Endodermal cell (in vitro differentiated cells): ENCODE data around the gene PPP1R37. TPM values are rescaled to one million over a fixed set of nuclear protein-coding genes. Genes with fewer than 3 reads are reported as not detected.

Experiments
- DNase-seq: peaks from one replicate; pipeline ENCODE4 v3.0.0-alpha.2; 2017
- H3K27ac ChIP-seq: 2 replicates; pipeline ENCODE4 v1.5.1; 2013; ENCODE audit warnings: mild to moderate bottlenecking, low read depth, low read length, moderate library complexity
- H3K27me3 ChIP-seq: 2 replicates; pipeline ENCODE4 v1.6.1; 2013; ENCODE audit warnings: mild to moderate bottlenecking, low read length, moderate library complexity; ENCODE audit not compliant: insufficient read depth, control insufficient read depth, poor library complexity, severe bottlenecking
- H3K36me3 ChIP-seq: 2 replicates; pipeline ENCODE4 v1.7.0; 2013; ENCODE audit warnings: mild to moderate bottlenecking, low read length, moderate library complexity; ENCODE audit not compliant: control insufficient read depth, insufficient read depth
- H3K4me1 ChIP-seq: one replicate; pipeline ENCODE4 v1.7.0; 2013; ENCODE audit warnings: low read length; ENCODE audit not compliant: control insufficient read depth, insufficient read depth
- H3K4me3 ChIP-seq: 2 replicates; pipeline ENCODE4 v1.5.1; 2013; ENCODE audit warnings: mild to moderate bottlenecking, low read length, moderate library complexity
- H3K9ac ChIP-seq: 2 replicates; pipeline ENCODE4 v1.6.1; 2013; ENCODE audit warnings: mild to moderate bottlenecking, low read length, moderate library complexity; ENCODE audit not compliant: poor library complexity, severe bottlenecking; ENCODE audit errors: extremely low read depth
- H3K9me3 ChIP-seq: 2 replicates; pipeline ENCODE4 v1.6.1; 2013; ENCODE audit warnings: mild to moderate bottlenecking, low read length, moderate library complexity; ENCODE audit not compliant: control insufficient read depth
- H3K27ac Mint-ChIP-seq: 2 replicates; pipeline ENCODE4 v1.8.0; 2020; ENCODE audit warnings: mixed read lengths
- H3K27me3 Mint-ChIP-seq: 2 replicates; pipeline ENCODE4 v1.8.0; 2021; ENCODE audit warnings: mild to moderate bottlenecking, mixed read lengths; ENCODE audit not compliant: insufficient read depth
- H3K36me3 Mint-ChIP-seq: 2 replicates; pipeline ENCODE4 v1.8.0; 2020; ENCODE audit warnings: low read depth, mixed read lengths
- H3K4me1 Mint-ChIP-seq: 2 replicates; pipeline ENCODE4 v1.8.0; 2020; ENCODE audit warnings: mixed read lengths
- H3K4me3 Mint-ChIP-seq: 2 replicates; pipeline ENCODE4 v1.8.0; 2020; ENCODE audit warnings: mild to moderate bottlenecking, moderate library complexity, mixed read lengths
- H3K9me3 Mint-ChIP-seq: 2 replicates; pipeline ENCODE4 v1.8.0; 2020; ENCODE audit warnings: mild to moderate bottlenecking, mixed read lengths
- CTCF ChIP-seq: fragments of 200-600 bp; sonication (generic); conservative IDR thresholded peaks from 2 replicates; pipeline ENCODE4 v1.5.0; 2021; ENCODE audit warnings: antibody characterized with exemption, mild to moderate bottlenecking
- WGBS, 2 experiments: methylation state at CpG; one replicate each; pipeline versions ENCODE4 v1.1.5 to v1.1.7; 2013; ENCODE audit warnings: missing lambda C conversion rate in 2 of 2, mixed read lengths in 1 of 2; ENCODE audit not compliant: insufficient coverage in 1 of 2, insufficient read length in 1 of 2; 5-methylcytosine and 5-hydroxymethylcytosine counted together
- total RNA-seq, 2 donors: library from RNA; stranded (reverse); fragmentation: NEBNext Ultra II Directional in 1 of 2; extraction: Animal tissue kit (Norgen Biotek cat#: 25700) in 1 of 2; gene quantifications; 2 replicates in 1 of 2; 3 replicates in 1 of 2; pipeline ENCODE4 v1.2.1, GENCODE V29; 2021

Gene PPP1R37
- total RNA-seq, 2 donors from 2014 or later = 23.6 to 32.5 TPM

- DNase-seq = no peak
- no peak overlapping the region for H3K4me3 Mint-ChIP-seq
- H3K4me1 ChIP-seq = no peaks in the 10 kb centered on the region
- WGBS, 2 experiments = 93 to 95% methylated on average over 7 of the region's 7 CpGs
- no peaks in the 10 kb centered on the region for H3K9me3 ChIP-seq
- H3K9me3 Mint-ChIP-seq = no peaks in the 10 kb centered on the region
- no peak overlapping the region for H3K9ac ChIP-seq
- H3K27me3 ChIP-seq = no peaks in the 10 kb centered on the region
- H3K4me1 Mint-ChIP-seq = no peaks in the 10 kb centered on the region
- peaks cover 47% of the 10 kb centered on the region for H3K36me3 ChIP-seq
- H3K27me3 Mint-ChIP-seq = no peaks in the 10 kb centered on the region
- H3K27ac Mint-ChIP-seq = peak overlapping the region; percentile 15
- H3K4me3 ChIP-seq = no peak overlapping the region
- no peak overlapping the region for H3K27ac ChIP-seq
- no peak for TF ChIP-seq CTCF
- H3K36me3 Mint-ChIP-seq = peaks cover 41% of the 10 kb centered on the region
Measured at GRCh38 chr19:45047188-45047797, 45.7 kb upstream of the PPP1R37 start.

DNA sequence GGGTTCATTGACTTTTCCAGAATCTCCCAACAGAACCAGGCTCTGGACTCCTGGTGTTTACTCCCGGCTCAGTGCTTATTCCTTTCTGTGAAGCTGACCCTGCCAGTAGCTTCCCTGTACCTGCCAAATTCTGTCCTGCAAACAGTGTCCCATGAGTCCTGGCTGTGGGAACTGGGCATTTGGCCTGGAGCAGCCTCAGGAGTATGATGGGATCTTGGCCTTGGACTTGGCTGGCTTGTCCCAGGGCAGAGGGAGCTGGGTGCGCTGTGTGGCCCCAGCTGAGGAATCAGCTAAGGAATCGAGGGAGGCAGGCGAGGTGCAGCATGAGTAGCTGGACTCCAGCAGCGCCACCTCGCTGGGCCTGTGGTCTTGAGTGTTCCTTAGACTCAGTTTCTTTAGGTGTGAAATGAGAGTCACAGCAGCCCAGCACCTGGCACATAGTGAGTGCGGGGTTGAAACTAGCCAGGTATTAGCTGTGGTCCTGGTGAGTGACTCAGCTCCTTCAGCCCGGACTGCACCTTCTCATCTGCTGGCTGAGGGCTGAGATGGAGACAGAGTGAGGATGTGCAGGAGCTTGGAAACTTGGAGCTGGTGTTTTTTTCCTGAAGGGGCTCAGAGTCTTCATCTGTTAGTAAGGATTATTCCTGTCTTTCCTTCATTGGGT, 43.8 kb upstream of the PPP1R37 start:
- peak overlapping the region; percentile 89 for H3K27ac Mint-ChIP-seq
- H3K27me3 Mint-ChIP-seq = no peaks in the 10 kb centered on the region
- WGBS, 2 experiments = 93% methylated on average over 7 to 8 of the region's 8 CpGs
- H3K4me1 Mint-ChIP-seq = no peaks in the 10 kb centered on the region
- H3K27ac ChIP-seq = no peak overlapping the region
- peaks cover 52% of the 10 kb centered on the region for H3K36me3 Mint-ChIP-seq
- H3K4me1 ChIP-seq = no peaks in the 10 kb centered on the region
- peaks cover 49% of the 10 kb centered on the region for H3K36me3 ChIP-seq
- H3K9ac ChIP-seq = no peak overlapping the region
- no peak overlapping the region for H3K4me3 ChIP-seq
- DNase-seq = no peak
- TF ChIP-seq CTCF = no peak
- no peaks in the 10 kb centered on the region for H3K9me3 ChIP-seq
- no peak overlapping the region for H3K4me3 Mint-ChIP-seq
- no peaks in the 10 kb centered on the region for H3K27me3 ChIP-seq
- no peaks in the 10 kb centered on the region for H3K9me3 Mint-ChIP-seq

GRCh38 chr19:45050036-45050435, 42.9 kb upstream of the PPP1R37 start:
- no peak overlapping the region for H3K4me3 Mint-ChIP-seq
- Histone ChIP-seq H3K27me3 (no peaks in the 10 kb centered on the region), H3K36me3 (peaks cover 49% of the 10 kb centered on the region), H3K4me1 (no peaks in the 10 kb centered on the region), H3K9me3 (no peaks in the 10 kb centered on the region), H3K27ac (no peak overlapping the region), H3K4me3 (no peak overlapping the region), H3K9ac (no peak overlapping the region)
- H3K36me3 Mint-ChIP-seq = peaks cover 58% of the 10 kb centered on the region
- peak overlapping the region; percentile 89 for H3K27ac Mint-ChIP-seq
- H3K4me1 Mint-ChIP-seq = no peaks in the 10 kb centered on the region
- no peak for TF ChIP-seq CTCF
- DNase-seq = no peak
- no peaks in the 10 kb centered on the region for H3K27me3 Mint-ChIP-seq
- 96 to 100% methylated on average over 2 to 6 of the region's 6 CpGs for WGBS, 2 experiments
- no peaks in the 10 kb centered on the region for H3K9me3 Mint-ChIP-seq
